Measurements from ENCODE around the gene P2RY6.

GRCh38 chr11:73315293-73316020 is 43.3 kb downstream of the P2RY6 start:
- no peak for TF ChIP-seq EZH2 (IDR thresholded peaks at IDR 0.05; ENCODE audit: insufficient read depth, poor library complexity, severe bottlenecking)
- TF ChIP-seq EZH2phosphoT487 (IDR thresholded peaks at IDR 0.05; ENCODE audit: insufficient read depth, low read depth), result no peak

All from GM23248 (cell line).